Astrocyte (in vitro differentiated cells and primary cell): ENCODE data around the gene PCDHA10. TPM values are rescaled to one million over a fixed set of nuclear protein-coding genes. Genes with fewer than 3 reads are reported as not detected.

ENCODE experiments used
- DNase-seq: peaks from one replicate; pipeline ENCODE4 v3.0.0-alpha.2; 2010; ENCODE audit warnings: low read depth
- FAIRE-seq: peaks from 2 replicates; lab custom pipeline; 2011; peaks lifted over from hg19 to GRCh38; lab: Jason Lieb, UNC
- H2AFZ ChIP-seq: 2 replicates; pipeline ENCODE4 v1.6.0; 2012; ENCODE audit warnings: low read depth, low read length, inconsistent platforms
- H3K27ac ChIP-seq: 2 replicates; pipeline ENCODE4 v1.5.1; 2011; ENCODE audit warnings: low read depth, low read length, inconsistent platforms
- H3K27me3 ChIP-seq: 2 replicates; pipeline ENCODE4 v1.6.0; 2011; ENCODE audit warnings: low read length, inconsistent platforms; ENCODE audit not compliant: insufficient read depth
- H3K36me3 ChIP-seq: 2 replicates; pipeline ENCODE4 v1.5.1; 2011; ENCODE audit warnings: low read length, inconsistent platforms; ENCODE audit not compliant: insufficient read depth
- H3K4me1 ChIP-seq: 2 replicates; pipeline ENCODE4 v1.5.1; 2011; ENCODE audit warnings: low read length, inconsistent platforms; ENCODE audit not compliant: insufficient read depth
- H3K4me2 ChIP-seq: 2 replicates; pipeline ENCODE4 v1.6.0; 2012; ENCODE audit warnings: low read length, inconsistent platforms
- H3K4me3 ChIP-seq: 2 replicates; pipeline ENCODE4 v1.5.1; 2011; ENCODE audit warnings: low read depth, mild to moderate bottlenecking, low read length, inconsistent platforms; ENCODE audit not compliant: insufficient read depth
- H3K79me2 ChIP-seq: 2 replicates; pipeline ENCODE4 v1.6.0; 2012; ENCODE audit warnings: mild to moderate bottlenecking, low read length, inconsistent platforms; ENCODE audit not compliant: insufficient read depth
- H3K9ac ChIP-seq: 2 replicates; pipeline ENCODE4 v1.6.0; 2012; ENCODE audit warnings: mild to moderate bottlenecking, low read length, inconsistent platforms
- H3K9me3 ChIP-seq: 2 replicates; pipeline ENCODE4 v1.5.1; 2012; ENCODE audit warnings: low read depth, mild to moderate bottlenecking, low read length, inconsistent platforms; ENCODE audit not compliant: insufficient read depth
- H4K20me1 ChIP-seq: 2 replicates; pipeline ENCODE4 v1.6.0; 2012; ENCODE audit warnings: low read length, inconsistent platforms; ENCODE audit not compliant: insufficient read depth
- H3K27ac Mint-ChIP-seq: one replicate; pipeline ENCODE4 v1.8.0; 2021; ENCODE audit warnings: mild to moderate bottlenecking, mixed read lengths; ENCODE audit not compliant: unreplicated experiment
- H3K27me3 Mint-ChIP-seq: one replicate; pipeline ENCODE4 v1.8.0; 2021; ENCODE audit warnings: low read depth, mixed read lengths; ENCODE audit not compliant: unreplicated experiment
- H3K36me3 Mint-ChIP-seq: one replicate; pipeline ENCODE4 v1.8.0; 2021; ENCODE audit warnings: low read depth, mixed read lengths; ENCODE audit not compliant: unreplicated experiment
- H3K4me1 Mint-ChIP-seq: one replicate; pipeline ENCODE4 v1.8.0; 2021; ENCODE audit warnings: low read depth, mixed read lengths; ENCODE audit not compliant: unreplicated experiment
- H3K4me3 Mint-ChIP-seq: one replicate; pipeline ENCODE4 v1.8.0; 2021; ENCODE audit warnings: mild to moderate bottlenecking, moderate library complexity, mixed read lengths; ENCODE audit not compliant: unreplicated experiment
- H3K9me3 Mint-ChIP-seq: one replicate; pipeline ENCODE4 v1.8.0; 2021; ENCODE audit warnings: mild to moderate bottlenecking, mixed read lengths; ENCODE audit not compliant: unreplicated experiment
- EZH2 ChIP-seq: IDR thresholded peaks from 2 replicates; pipeline ENCODE4 v1.6.1; 2012; ENCODE audit warnings: mild to moderate bottlenecking, low read length, inconsistent platforms; ENCODE audit not compliant: insufficient read depth
- total RNA-seq: library from RNA; stranded (reverse); gene quantifications from 2 replicates; pipeline ENCODE4 v1.2.1, GENCODE V29; 2021
- TF ChIP-seq, protein P1 (sequence below): IDR thresholded peaks from 2 replicates; pipeline ENCODE4 v1.5.1; 2011; ENCODE audit warnings: low read depth, mild to moderate bottlenecking, inconsistent platforms, low read length, moderate library complexity; ENCODE audit not compliant: insufficient read depth

The PCDHA10 gene
- total RNA-seq, 1 donor from 2014 or later, result 16.0 TPM

DNA sequence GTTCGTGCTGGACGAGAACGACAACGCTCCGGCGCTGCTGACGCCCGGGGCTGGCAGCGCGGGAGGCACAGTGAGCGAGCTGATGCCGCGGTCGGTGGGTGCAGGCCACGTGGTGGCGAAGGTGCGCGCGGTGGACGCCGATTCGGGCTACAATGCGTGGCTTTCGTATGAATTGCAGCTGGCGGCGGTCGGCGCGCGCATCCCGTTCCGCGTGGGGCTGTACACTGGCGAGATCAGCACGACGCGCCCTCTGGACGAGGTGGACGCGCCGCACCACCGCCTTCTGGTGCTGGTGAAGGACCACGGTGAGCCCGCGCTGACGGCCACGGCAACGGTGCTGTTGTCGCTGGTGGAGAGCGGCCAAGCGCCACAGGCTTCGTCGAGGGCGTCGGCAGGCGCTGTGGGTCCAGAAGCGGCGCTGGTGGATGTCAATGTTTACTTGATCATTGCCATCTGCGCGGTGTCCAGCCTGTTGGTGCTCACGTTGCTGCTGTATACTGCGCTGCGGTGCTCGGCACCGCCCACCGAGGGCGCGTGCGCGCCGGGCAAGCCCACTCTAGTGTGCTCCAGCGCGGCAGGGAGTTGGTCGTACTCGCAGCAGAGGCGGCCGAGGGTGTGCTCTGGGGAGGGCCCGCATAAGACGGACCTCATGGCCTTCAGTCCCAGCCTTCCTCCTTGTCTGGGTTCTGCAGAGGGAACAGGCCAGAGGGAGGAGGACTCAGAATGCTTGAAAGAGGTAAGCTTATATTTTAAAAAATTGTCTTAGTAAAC lies 28.4 kb downstream of the PCDHA10 start:
- no peak overlapping the region for H3K4me3 ChIP-seq
- Mint-ChIP-seq H3K4me3 (no peak overlapping the region), H3K4me1 (no peaks in the 10 kb centered on the region), H3K27ac (no peak overlapping the region), H3K36me3 (peaks cover 18% of the 10 kb centered on the region), H3K27me3 (no peaks in the 10 kb centered on the region), H3K9me3 (peaks cover 4% of the 10 kb centered on the region)
- no peak overlapping the region for H3K9ac ChIP-seq
- no peak overlapping the region for H3K27ac ChIP-seq
- H3K79me2 ChIP-seq, result no peaks in the 10 kb centered on the region
- no peak for DNase-seq
- H3K27me3 ChIP-seq, result no peaks in the 10 kb centered on the region
- TF ChIP-seq EZH2, result no peak
- TF ChIP-seq, protein P1, sequence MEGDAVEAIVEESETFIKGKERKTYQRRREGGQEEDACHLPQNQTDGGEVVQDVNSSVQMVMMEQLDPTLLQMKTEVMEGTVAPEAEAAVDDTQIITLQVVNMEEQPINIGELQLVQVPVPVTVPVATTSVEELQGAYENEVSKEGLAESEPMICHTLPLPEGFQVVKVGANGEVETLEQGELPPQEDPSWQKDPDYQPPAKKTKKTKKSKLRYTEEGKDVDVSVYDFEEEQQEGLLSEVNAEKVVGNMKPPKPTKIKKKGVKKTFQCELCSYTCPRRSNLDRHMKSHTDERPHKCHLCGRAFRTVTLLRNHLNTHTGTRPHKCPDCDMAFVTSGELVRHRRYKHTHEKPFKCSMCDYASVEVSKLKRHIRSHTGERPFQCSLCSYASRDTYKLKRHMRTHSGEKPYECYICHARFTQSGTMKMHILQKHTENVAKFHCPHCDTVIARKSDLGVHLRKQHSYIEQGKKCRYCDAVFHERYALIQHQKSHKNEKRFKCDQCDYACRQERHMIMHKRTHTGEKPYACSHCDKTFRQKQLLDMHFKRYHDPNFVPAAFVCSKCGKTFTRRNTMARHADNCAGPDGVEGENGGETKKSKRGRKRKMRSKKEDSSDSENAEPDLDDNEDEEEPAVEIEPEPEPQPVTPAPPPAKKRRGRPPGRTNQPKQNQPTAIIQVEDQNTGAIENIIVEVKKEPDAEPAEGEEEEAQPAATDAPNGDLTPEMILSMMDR, result no peak
- FAIRE-seq, result no peak
- no peak overlapping the region for H2AFZ ChIP-seq
- no peak overlapping the region for H3K4me2 ChIP-seq
- H3K4me1 ChIP-seq, result no peaks in the 10 kb centered on the region
- H4K20me1 ChIP-seq, result no peaks in the 10 kb centered on the region
- no peaks in the 10 kb centered on the region for H3K36me3 ChIP-seq
- H3K9me3 ChIP-seq, result peaks cover 10% of the 10 kb centered on the region

DNA sequence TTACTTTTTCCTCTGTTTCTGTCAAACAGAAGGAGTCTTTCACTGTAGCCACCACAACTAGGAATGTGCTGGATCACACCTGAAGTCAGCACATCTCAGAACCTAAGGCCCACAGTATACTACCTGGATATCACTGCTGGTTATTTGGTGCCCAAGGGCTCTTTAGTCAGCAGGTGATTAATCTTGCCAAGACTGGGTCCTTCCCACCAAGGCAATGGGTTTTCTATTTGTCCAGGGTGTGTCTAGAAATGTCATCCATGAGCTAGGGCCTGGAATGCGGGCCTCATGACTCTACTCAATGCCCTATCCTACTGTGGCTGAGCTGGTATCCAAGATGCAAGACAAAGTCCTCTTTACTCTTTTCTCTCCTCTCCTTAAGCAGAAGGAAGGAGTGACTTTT lies 60.6 kb downstream of the PCDHA10 start:
- DNase-seq, result no peak
- no peak for FAIRE-seq
- no peak overlapping the region for H3K4me3 Mint-ChIP-seq
- Histone ChIP-seq H3K4me2 (no peak overlapping the region), H3K36me3 (no peaks in the 10 kb centered on the region), H3K9me3 (no peaks in the 10 kb centered on the region), H3K27me3 (no peaks in the 10 kb centered on the region), H3K27ac (no peak overlapping the region), H4K20me1 (no peaks in the 10 kb centered on the region), H3K79me2 (no peaks in the 10 kb centered on the region), H3K4me1 (no peaks in the 10 kb centered on the region), H3K4me3 (no peak overlapping the region), H2AFZ (no peak overlapping the region), H3K9ac (no peak overlapping the region)
- H3K9me3 Mint-ChIP-seq, result peaks cover 3% of the 10 kb centered on the region
- peaks cover 4% of the 10 kb centered on the region for H3K36me3 Mint-ChIP-seq
- no peaks in the 10 kb centered on the region for H3K27me3 Mint-ChIP-seq
- TF ChIP-seq, protein P1, result no peak
- TF ChIP-seq EZH2, result no peak
- H3K4me1 Mint-ChIP-seq, result no peaks in the 10 kb centered on the region
- no peak overlapping the region for H3K27ac Mint-ChIP-seq

Other genes with a start within 250 kb of the PCDHA10 start
- gene CD14, start 222.7 kb upstream of the PCDHA10 start, total RNA-seq, result 0.16 and 0.34 TPM in 2 replicates
- gene TMCO6, start 216.4 kb upstream of the PCDHA10 start, total RNA-seq, result 7.0 and 8.0 TPM in 2 replicates
- 55.9 and 62.3 TPM in 2 replicates for gene NDUFA2, start 208.3 kb upstream of the PCDHA10 start, total RNA-seq
- gene IK, start 208.1 kb upstream of the PCDHA10 start, total RNA-seq, result 67.3 and 71.6 TPM in 2 replicates
- 28.8 and 31.2 TPM in 2 replicates for gene WDR55, start 191.0 kb upstream of the PCDHA10 start, total RNA-seq
- 1.4 and 1.7 TPM in 2 replicates for gene DND1, start 182.3 kb upstream of the PCDHA10 start, total RNA-seq
- gene HARS1, start 164.5 kb upstream of the PCDHA10 start, total RNA-seq, result 84.6 and 95.2 TPM in 2 replicates
- gene HARS2, start 164.4 kb upstream of the PCDHA10 start, total RNA-seq, result 26.5 and 29.9 TPM in 2 replicates
- gene ZMAT2, start 155.4 kb upstream of the PCDHA10 start, total RNA-seq, result 53.5 and 57.4 TPM in 2 replicates
- gene PCDHA1, start 69.8 kb upstream of the PCDHA10 start, total RNA-seq, result not detected in 2 replicates
- gene PCDHA2, start 61.0 kb upstream of the PCDHA10 start, total RNA-seq, result 2.3 and 2.5 TPM in 2 replicates
- 0.84 and 1.1 TPM in 2 replicates for gene PCDHA3, start 54.8 kb upstream of the PCDHA10 start, total RNA-seq
- gene PCDHA4, start 48.8 kb upstream of the PCDHA10 start, total RNA-seq, result 9.5 and 9.6 TPM in 2 replicates
- 1.0 and 1.7 TPM in 2 replicates for gene PCDHA5, start 34.3 kb upstream of the PCDHA10 start, total RNA-seq
- gene PCDHA6, start 27.9 kb upstream of the PCDHA10 start, total RNA-seq, result 2.7 TPM in 2 replicates
- 2.6 TPM in 2 replicates for gene PCDHA7, start 21.6 kb upstream of the PCDHA10 start, total RNA-seq
- gene PCDHA8, start 14.7 kb upstream of the PCDHA10 start, total RNA-seq, result 0.99 and 1.0 TPM in 2 replicates
- gene PCDHA9, start 7.5 kb upstream of the PCDHA10 start, total RNA-seq, result 0.95 and 1.1 TPM in 2 replicates
- gene PCDHA11, start 13.1 kb downstream of the PCDHA10 start, total RNA-seq, result 4.9 and 5.8 TPM in 2 replicates
- gene PCDHA12, start 19.4 kb downstream of the PCDHA10 start, total RNA-seq, result 13.8 and 16.0 TPM in 2 replicates
- gene PCDHA13, start 26.2 kb downstream of the PCDHA10 start, total RNA-seq, result 1.2 and 1.7 TPM in 2 replicates
- 5.7 and 5.9 TPM in 2 replicates for gene PCDHAC1, start 70.4 kb downstream of the PCDHA10 start, total RNA-seq
- gene PCDHAC2, start 110.6 kb downstream of the PCDHA10 start, total RNA-seq, result 6.9 and 7.7 TPM in 2 replicates
- gene PCDHB1, start 195.5 kb downstream of the PCDHA10 start, total RNA-seq, result not detected in 2 replicates
- gene PCDHB2, start 238.7 kb downstream of the PCDHA10 start, total RNA-seq, result 44.3 and 50.7 TPM in 2 replicates
- 3.6 and 3.9 TPM in 2 replicates for gene PCDHB3, start 244.6 kb downstream of the PCDHA10 start, total RNA-seq